ENCODE results near the gene CCT7.

- TF ChIP-seq CTCF (IDR thresholded peaks at IDR 0.05) (no peak), POLR2A (IDR thresholded peaks at IDR 0.05) (no peak)
Measured at GRCh38 chr2:73218298-73218697, 15.8 kb upstream of the CCT7 start.
